Measurements from ENCODE around the gene FYCO1. TPM values are rescaled to one million over a fixed set of nuclear protein-coding genes. Genes with fewer than 3 reads are reported as not detected.

The FYCO1 gene
- total RNA-seq, 2 donors from 2014 or later = 15.5 to 26.2 TPM

Other genes with a start within 250 kb of the FYCO1 start
- gene SLC6A20, start 199.3 kb downstream of the FYCO1 start, total RNA-seq = not detected
- gene LZTFL1, start 153.7 kb downstream of the FYCO1 start, total RNA-seq = 1 to 10 TPM; 3.4 to 5.2 TPM
- gene CCR9, start 109.3 kb downstream of the FYCO1 start, total RNA-seq = under 1 TPM; 0.15 to 0.19 TPM
- gene CXCR6, start 52.4 kb downstream of the FYCO1 start, total RNA-seq = 10 to 100 TPM; 13.7 to 25.4 TPM
- under 1 TPM; 0.04 to 0.05 TPM for gene XCR1, start 31.7 kb upstream of the FYCO1 start, total RNA-seq
- 1 to 10 TPM in 1 of 2 donors, under 1 TPM in 1; 0.66 to 1.8 TPM for gene CCR1, start 212.5 kb upstream of the FYCO1 start, total RNA-seq
- gene CCR3, start 246.6 kb upstream of the FYCO1 start, total RNA-seq = not detected

Data from activated T-helper 17 cell treated with anti-CD3 and anti-CD28 coated beads, Interleukin-2, amount 50 U/mL, for 72 hours (primary cell).